ENCODE measurements around the gene SLC6A19. TPM values are rescaled to one million over a fixed set of nuclear protein-coding genes. Genes with fewer than 3 reads are reported as not detected.

Gene SLC6A19
- polyA plus RNA-seq, 3 donors, result not detected

GRCh38 chr5:1202026-1202797 is 817 bp downstream of the SLC6A19 start:
- peaks cover 0 to 1% (median 0%) of the 10 kb centered on the region in 7 donors for H3K9me3 Mint-ChIP-seq
- Histone ChIP-seq H3K27ac (ENCODE audit: low read depth in 1 of 2, low read length in 2 of 2) (no peak overlapping the region), H3K79me2 (ENCODE audit: insufficient read depth, low read length) (no peaks in the 10 kb centered on the region), H3K9ac (ENCODE audit: insufficient read depth, low read length, poor library complexity, severe bottlenecking) (no peak overlapping the region), H3K9me3 (replicated peaks in 1 of 2; ENCODE audit: control insufficient read depth in 1 of 2, insufficient read depth in 1 of 2, low read length in 2 of 2) (no peaks in the 10 kb centered on the region), H3K4me2 (replicated peaks; ENCODE audit: extremely low read depth, low read length, poor library complexity, severe bottlenecking) (no peak overlapping the region), H2AFZ (ENCODE audit: insufficient read depth, low read depth, low read length, poor library complexity, severe bottlenecking) (no peak overlapping the region), H3K36me3 (replicated peaks in 1 of 2; ENCODE audit: control insufficient read depth in 1 of 2, insufficient read depth in 2 of 2, low read length in 2 of 2) (no peaks in the 10 kb centered on the region), H4K20me1 (ENCODE audit: insufficient read depth, low read length) (no peaks in the 10 kb centered on the region), H3K4me3 (replicated peaks in 1 of 3; ENCODE audit: low read depth in 2 of 3, low read length in 3 of 3) (no peak overlapping the region), H3K4me1 (ENCODE audit: control insufficient read depth in 1 of 2, insufficient read depth in 2 of 2, low read length in 2 of 2) (no peaks in the 10 kb centered on the region), H3K27me3 (ENCODE audit: control insufficient read depth in 2 of 2, insufficient read depth in 2 of 2, low read length in 2 of 2) (no peaks in the 10 kb centered on the region)
- no peaks in the 10 kb centered on the region for H3K36me3 Mint-ChIP-seq
- intact Hi-C loops (cut with micrococcal nuclease), result no loop called here
- no peak overlapping the region for H3K27ac Mint-ChIP-seq
- H3K4me1 Mint-ChIP-seq, result no peaks in the 10 kb centered on the region
- TF ChIP-seq CTCF (IDR thresholded peaks at IDR 0.05), result no peak
- no peak for DNase-seq
- 83% methylated on average over 25 of the region's 26 CpGs for WGBS (ENCODE audit: insufficient coverage)
- peaks cover 3 to 4% (median 3%) of the 10 kb centered on the region in 3 donors for H3K27me3 Mint-ChIP-seq (ENCODE audit: low read depth in 3 of 3)
- H3K4me3 Mint-ChIP-seq, result no peak overlapping the region

DNA sequence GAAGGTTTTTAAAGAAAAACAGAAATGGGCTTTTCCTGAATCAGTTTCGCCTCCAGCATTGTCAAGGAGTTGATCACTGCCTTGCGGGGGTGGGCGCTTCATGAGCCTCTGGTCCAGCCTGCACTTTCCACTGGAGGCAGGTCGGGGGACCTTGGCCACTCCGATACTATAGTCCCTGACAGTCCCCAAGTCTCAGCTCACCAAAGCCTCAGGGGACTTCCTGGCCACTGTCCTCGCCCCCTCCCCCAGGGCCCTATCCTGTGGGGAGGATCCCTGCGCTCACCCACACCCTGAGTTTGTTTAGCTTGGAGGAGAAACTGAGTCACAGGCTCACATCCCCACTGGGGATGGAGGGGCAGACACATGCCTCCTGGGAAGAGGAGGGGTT is 1.4 kb downstream of the SLC6A19 start:
- H3K27me3 Mint-ChIP-seq (ENCODE audit: low read depth in 3 of 3), result peaks cover 3 to 4% (median 3%) of the 10 kb centered on the region in 3 donors
- Histone ChIP-seq H3K4me1 (ENCODE audit: control insufficient read depth in 1 of 2, insufficient read depth in 2 of 2, low read length in 2 of 2) (no peaks in the 10 kb centered on the region), H3K4me2 (replicated peaks; ENCODE audit: extremely low read depth, low read length, poor library complexity, severe bottlenecking) (no peak overlapping the region), H2AFZ (ENCODE audit: insufficient read depth, low read depth, low read length, poor library complexity, severe bottlenecking) (no peak overlapping the region), H4K20me1 (ENCODE audit: insufficient read depth, low read length) (no peaks in the 10 kb centered on the region), H3K79me2 (ENCODE audit: insufficient read depth, low read length) (no peaks in the 10 kb centered on the region), H3K36me3 (replicated peaks in 1 of 2; ENCODE audit: control insufficient read depth in 1 of 2, insufficient read depth in 2 of 2, low read length in 2 of 2) (no peaks in the 10 kb centered on the region), H3K9me3 (replicated peaks in 1 of 2; ENCODE audit: control insufficient read depth in 1 of 2, insufficient read depth in 1 of 2, low read length in 2 of 2) (no peaks in the 10 kb centered on the region), H3K9ac (ENCODE audit: insufficient read depth, low read length, poor library complexity, severe bottlenecking) (no peak overlapping the region), H3K27ac (ENCODE audit: low read depth in 1 of 2, low read length in 2 of 2) (no peak overlapping the region), H3K4me3 (replicated peaks in 1 of 3; ENCODE audit: low read depth in 2 of 3, low read length in 3 of 3) (no peak overlapping the region), H3K27me3 (ENCODE audit: control insufficient read depth in 2 of 2, insufficient read depth in 2 of 2, low read length in 2 of 2) (no peaks in the 10 kb centered on the region)
- H3K4me1 Mint-ChIP-seq, result no peaks in the 10 kb centered on the region
- H3K36me3 Mint-ChIP-seq, result no peaks in the 10 kb centered on the region
- no peak overlapping the region for H3K27ac Mint-ChIP-seq
- no peak for TF ChIP-seq CTCF (IDR thresholded peaks at IDR 0.05)
- intact Hi-C loops (cut with micrococcal nuclease), result no loop called here
- WGBS (ENCODE audit: insufficient coverage), result 96% methylated on average over 3 of the region's 7 CpGs
- no peak overlapping the region for H3K4me3 Mint-ChIP-seq
- H3K9me3 Mint-ChIP-seq, result peaks cover 0 to 1% (median 0%) of the 10 kb centered on the region in 7 donors
- no peak for DNase-seq

All from CD14-positive monocyte (primary cell).